GM18505 (cell line): ENCODE data around the gene MCM9.

Source experiments
- ATAC-seq: cut with Tn5 transposase; IDR thresholded peaks from one replicate; pipeline ENCODE4 v1.9.1; 2021; ENCODE audit not compliant: unreplicated experiment
- POLR2A ChIP-seq: IDR thresholded peaks from 4 replicates; pipeline ENCODE4 v1.6.1; 2011; ENCODE audit warnings: borderline replicate concordance; ENCODE audit not compliant: insufficient read depth, insufficient read length; ENCODE audit errors: extremely low read depth

Gene MCM9

DNA sequence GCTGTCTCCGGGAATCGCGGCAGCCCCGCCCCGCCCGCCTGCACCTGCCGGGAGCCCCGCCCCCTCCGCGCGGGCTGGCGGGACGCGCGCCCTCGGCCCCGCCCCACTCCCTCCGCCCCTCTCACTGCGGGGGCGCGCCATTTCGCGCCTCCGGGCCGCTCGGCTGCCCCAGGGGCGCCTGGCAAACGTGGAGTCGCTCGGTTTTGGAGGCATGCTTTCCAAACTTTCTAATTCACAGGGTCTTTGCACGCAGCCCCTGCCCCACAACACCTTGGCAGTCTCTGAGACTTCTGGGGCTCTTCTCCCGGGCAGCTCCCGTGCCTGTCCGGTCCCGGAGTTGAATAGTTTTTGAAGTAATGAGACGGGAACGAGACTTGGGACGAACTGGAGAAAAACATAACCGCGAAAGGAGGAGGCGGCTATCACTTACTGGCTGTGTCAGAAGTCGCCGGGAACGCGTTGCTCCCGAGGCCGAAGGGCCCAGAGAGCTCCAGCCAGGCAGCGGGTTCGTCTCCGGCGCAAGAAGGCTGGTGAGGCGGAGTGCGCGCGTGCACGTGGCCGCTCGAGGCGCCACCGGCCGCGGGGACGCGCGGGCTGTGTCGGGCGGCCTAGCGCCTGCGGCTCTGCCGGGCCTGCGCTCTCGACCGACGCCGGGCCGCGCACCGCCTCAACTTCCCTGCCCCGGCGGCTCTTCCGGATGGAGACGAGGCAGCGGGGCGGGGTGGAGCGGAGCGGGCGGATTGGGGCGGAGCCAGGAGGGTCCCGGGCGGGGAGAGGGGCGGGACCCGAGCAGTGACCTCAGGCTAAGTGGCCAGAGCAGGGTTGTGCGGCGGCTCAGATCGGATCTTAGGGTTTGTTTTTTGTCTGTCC is at the start of gene MCM9:
MCM9 (minus strand) TSS at position 699 of the 870 bp plus-strand sequence. CDS start 3,436 bp downstream, outside the sequence.
- TF ChIP-seq POLR2A = peak; percentile 65
- ATAC-seq = peak; percentile 94

DNA sequence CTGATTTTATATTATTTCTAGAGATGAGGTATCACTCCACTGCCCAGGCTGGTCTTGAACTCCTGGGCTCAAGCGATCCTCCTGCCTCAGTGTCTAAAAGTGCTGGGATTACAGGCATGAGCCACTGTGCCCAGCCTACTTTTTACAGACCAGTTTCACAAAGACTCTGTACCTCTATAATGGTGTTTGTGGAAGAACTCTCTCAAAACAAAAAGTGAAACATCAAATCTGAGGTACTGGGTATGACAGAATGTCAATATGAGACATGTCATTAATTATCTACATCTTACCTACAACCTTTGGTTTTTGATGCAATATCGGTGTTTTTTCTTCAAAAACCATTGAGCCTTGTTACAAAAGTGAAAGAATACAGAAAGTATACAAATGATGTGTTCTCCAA is 49.4 kb upstream of the MCM9 start:
- ATAC-seq = no peak
- no peak for TF ChIP-seq POLR2A

DNA sequence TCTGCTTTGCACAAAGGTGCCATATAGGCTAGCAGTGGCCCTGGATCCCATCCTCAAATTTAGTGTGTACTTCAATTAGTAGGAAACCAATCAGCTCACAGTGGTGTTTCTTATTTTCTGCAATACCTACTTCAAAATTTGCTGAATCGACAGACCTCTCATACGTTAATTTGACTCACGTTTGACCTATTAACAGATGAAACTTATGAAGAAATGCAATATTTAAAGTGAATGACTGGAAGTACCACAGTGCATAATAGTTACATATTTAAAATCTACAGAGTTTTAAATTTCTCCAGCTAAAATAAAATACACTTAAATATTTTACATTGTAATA is 47.6 kb upstream of the MCM9 start:
- no peak for TF ChIP-seq POLR2A
- ATAC-seq = no peak

DNA sequence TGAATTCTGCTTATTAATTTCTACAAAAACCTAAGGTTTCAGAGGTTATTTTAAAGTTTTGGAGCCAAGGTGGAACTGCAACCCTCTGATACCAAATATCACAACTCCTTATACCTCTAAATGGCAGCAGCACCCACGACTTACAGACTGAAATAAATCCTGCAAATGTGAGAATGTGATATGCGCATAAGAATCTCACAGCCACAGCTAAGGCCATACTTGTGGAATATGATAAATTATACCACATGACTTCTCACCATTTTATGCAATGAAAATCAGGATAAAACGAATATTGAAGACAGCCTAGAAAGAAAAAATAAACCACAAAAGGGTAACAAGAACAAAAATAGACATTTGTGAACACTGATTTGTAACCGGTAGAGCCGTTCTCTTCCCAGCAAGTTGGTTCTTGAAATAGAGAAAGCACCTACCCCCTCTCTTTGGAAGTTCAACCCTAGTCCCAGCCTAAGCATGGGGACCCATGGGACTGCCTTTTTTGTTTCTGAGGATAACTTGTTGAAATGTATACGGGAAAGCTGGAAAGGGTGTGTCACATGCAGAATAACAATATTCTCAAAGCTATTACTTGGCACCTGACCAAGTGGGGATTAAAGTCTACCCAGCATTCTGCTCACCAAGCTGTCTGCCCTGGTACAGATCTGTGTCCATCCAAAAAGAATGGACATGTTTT is 47.1 kb upstream of the MCM9 start:
- no peak for TF ChIP-seq POLR2A
- ATAC-seq = no peak

DNA sequence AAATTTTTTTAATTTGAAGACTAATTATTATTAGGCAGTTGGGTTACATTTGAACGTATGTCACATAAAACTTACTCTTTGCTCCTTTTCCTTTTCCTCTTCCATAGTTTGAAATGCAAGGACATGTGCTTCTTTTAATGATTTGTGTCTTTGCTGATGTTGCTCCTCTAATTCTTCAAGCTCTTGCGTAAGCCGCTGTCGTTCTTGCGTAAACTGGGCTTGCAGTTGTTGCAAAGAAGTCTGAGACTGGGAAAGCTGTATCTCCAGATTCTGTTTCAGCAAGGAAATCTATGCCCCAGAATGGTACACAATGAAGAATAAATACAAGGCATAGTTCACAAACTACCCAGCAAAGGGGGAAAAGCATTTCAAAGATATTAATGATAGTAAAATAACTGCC is 45.1 kb upstream of the MCM9 start:
- no peak for TF ChIP-seq POLR2A
- no peak for ATAC-seq

DNA sequence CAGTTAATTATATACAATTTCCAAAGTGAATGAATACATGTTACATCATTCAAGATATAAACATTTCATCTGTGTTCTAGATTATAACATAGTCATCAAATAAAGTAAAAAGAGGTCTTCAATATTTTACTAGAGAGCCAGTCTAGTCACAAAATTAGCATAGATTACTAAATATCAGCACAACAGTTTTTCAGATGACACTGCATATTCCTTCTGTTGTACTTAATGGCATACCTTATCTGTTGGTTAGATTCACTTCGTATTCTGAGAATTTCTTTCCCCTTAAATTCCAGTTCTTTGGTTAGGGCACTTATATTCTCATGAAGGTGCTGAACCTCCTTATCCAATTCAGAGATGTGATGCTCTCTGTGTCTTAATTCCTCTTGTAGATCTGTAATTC is 39.8 kb upstream of the MCM9 start:
- no peak for ATAC-seq
- TF ChIP-seq POLR2A = no peak

DNA sequence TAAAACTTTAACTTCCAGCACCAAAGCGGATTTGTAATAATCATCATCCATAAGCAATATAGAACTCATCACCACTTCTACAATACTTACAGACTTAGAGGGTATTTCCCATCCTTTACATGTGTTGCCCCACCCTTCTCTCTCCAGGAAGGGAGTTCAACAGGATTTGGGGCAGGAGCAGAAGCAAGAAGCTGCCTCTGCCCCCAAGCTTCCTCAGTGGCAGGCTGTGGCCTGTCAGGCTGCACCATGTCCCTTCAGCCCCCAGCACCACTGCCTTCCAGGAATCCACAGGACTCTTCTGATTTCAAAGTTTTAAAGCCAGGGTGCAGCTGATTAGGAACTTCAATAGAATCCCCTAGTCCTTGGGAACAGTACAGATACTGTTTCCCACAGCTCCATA is 36.7 kb upstream of the MCM9 start:
- ATAC-seq = no peak
- no peak for TF ChIP-seq POLR2A

DNA sequence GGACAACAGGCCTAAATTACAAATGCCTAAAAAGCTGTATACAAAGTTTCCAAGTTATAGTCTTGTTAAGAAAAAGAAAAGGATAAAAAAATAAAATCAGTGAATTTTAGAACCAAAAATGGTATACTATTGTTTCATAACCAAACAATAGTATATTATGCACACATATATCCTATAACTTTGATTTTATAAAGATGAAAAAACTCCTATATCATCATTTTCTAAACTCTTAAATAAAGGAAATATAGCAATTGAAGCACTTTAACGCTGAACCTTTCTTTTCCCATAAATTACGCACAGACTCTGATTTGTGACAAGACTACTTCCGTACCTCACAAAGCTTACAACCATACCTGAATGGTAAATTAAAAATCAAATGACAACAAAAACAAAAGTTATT is 35.9 kb upstream of the MCM9 start:
- TF ChIP-seq POLR2A = no peak
- ATAC-seq = no peak

DNA sequence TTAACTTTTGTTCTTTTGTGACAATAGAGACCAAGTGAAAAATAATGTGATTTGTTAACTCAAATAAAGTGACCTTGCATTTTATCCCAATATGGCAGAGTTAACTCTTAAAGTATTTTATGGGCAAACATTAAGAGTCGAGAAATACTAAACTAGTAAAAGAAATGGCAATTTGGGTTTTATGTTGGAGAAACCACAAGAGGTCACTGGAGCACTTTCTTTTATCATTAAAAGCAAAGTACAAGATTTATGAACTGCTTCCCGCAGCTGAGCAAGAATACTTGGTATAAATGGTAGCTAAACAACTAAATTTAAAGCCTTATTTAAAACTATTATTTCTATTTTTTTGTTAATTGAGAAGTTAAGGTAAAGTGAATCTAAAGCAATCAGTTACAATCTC is 33.5 kb upstream of the MCM9 start:
- no peak for TF ChIP-seq POLR2A
- ATAC-seq = no peak

DNA sequence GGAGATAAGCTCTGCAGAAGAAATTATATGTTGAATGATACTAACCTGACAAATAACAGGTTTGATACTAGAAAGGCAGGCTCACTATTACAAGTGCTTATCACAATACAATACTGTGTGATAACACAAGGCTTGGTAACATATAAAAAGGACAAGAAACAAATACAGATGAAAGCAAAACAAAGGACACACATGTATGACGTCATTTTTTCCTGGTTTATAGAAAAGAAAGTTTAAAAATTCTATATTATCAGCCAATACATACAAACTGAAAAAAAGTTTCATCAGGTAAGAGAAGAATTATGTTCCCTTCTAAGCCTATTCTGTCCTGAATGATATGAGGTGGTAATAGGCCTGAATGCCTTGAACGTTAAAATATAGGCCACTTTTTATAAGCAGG is 32.3 kb upstream of the MCM9 start:
- ATAC-seq = no peak
- TF ChIP-seq POLR2A = no peak

DNA sequence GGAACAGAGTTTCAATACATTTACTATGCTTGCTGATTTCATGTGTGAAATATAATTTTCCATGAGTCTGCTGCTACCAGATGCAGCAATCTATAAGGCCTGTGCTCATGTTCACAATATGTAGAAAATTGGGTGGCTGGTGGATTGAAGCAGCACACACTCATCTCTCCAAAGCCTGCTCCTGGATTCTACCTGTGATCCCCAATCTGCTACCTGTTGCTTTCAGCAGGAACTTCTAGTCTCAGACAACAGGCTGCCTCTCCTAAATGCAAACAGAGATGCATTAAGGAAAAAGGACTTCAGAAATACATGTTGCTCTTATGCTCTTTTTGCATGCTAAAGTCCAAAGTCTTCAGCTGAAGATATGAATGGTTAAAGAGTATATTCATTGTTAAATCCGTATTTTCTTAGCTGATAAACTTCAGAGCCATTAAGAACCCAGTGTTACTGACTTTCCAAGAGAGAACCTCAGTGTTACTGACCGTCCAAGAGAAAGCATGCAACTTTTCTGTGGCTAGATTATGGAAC is 30.9 kb upstream of the MCM9 start:
- ATAC-seq = no peak

DNA sequence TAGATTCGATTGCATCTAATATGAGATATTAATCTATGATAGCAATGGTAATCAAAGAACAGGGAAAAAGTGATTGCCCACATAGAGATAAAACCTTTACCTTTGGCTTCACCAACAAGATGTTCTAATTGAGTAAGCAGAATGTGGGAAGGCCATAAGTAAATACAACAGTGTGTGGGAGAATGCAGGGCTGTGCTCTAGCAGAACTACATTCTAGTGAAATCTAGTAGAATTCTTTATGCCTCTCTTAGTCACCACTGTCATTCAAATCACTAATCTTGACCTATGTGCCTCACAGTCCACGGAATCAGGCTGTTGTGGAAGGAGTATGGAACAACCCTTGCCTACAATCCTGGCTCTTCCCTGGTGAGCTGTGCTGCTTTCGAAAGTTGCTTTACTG is 30.4 kb upstream of the MCM9 start:
- ATAC-seq = no peak
- no peak for TF ChIP-seq POLR2A

More for the DNA sequence above, 30.9 kb upstream of the MCM9 start:
- no peak for TF ChIP-seq POLR2A

DNA sequence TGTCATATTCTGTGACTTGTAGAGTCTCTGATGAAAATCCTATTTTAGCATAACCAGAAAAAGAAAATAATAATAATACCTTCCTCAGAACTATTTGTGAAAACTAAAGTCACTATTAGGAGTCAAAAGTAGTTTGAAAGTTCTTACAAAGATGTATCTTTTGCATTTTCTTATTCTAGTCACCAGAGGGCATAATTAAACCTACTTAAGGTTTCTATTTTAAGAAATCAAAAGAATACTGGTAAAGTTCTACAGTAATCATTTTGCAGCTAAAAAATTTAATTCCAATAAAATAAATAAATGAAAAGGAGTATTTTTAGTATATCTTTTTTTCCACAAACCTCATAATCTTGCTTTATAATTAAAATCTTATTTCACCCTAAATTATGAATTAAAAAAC is 28.0 kb upstream of the MCM9 start:
- TF ChIP-seq POLR2A = no peak
- no peak for ATAC-seq

DNA sequence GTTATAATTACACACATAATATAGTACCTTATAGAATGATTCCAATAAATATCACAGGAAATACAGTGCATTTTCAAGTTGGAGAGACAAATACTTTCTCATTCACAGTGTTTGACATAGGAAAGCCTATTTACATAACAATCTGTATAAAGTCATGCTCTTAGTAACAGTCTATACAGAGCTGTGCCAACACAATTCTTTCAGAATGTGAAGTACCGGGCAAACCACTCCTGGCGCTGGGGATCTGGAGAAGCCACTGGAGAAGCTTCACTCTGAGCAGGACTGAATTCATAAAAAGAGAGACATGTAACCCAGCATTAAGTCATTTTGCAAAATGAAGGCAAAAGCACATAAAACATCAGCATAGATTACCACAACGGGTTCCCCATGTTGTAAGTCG is 24.9 kb upstream of the MCM9 start:
- no peak for TF ChIP-seq POLR2A
- no peak for ATAC-seq
